ENCODE results near the gene DNAH10. TPM values are rescaled to one million over a fixed set of nuclear protein-coding genes. Genes with fewer than 3 reads are reported as not detected.

DNAH10 gene
- total and polyA plus RNA-seq, 2 of the 4 experiments (the other 2 are of a cell fraction), result 0.18 to 0.22 TPM

- Histone ChIP-seq H3K4me3 (ENCODE audit: insufficient read depth, low read depth, low read length) (no peak overlapping the region), H3K9ac (ENCODE audit: low read depth, low read length) (no peak overlapping the region), H4K5ac (ENCODE audit: low read depth, low read length) (no peak overlapping the region), H2BK120ac (ENCODE audit: low read depth, low read length) (no peak overlapping the region), H2BK5ac (ENCODE audit: low read depth, low read length, poor library complexity, severe bottlenecking) (no peak overlapping the region), H3K9me3 (ENCODE audit: control insufficient read depth, insufficient read depth, low read length) (no peaks in the 10 kb centered on the region), H2BK15ac (ENCODE audit: low read depth, low read length) (no peak overlapping the region), H3K36me3 (ENCODE audit: control insufficient read depth, insufficient read depth, low read length) (peaks cover 2% of the 10 kb centered on the region), H3K9me1 (ENCODE audit: insufficient read depth, low read length) (no peaks in the 10 kb centered on the region), H3K4me1 (ENCODE audit: control insufficient read depth, insufficient read depth, low read length) (no peaks in the 10 kb centered on the region), H3K14ac (replicated peaks; ENCODE audit: low read depth, low read length) (no peak overlapping the region), H2BK20ac (ENCODE audit: low read depth, low read length) (no peak overlapping the region), H3K56ac (ENCODE audit: extremely low read depth, insufficient read depth, low read length) (no peak overlapping the region), H4K20me1 (ENCODE audit: insufficient read depth, low read length) (no peaks in the 10 kb centered on the region), H3K27ac (ENCODE audit: insufficient read depth, low read length) (no peak overlapping the region), H2AK5ac (ENCODE audit: low read depth, low read length) (no peak overlapping the region), H3K23ac (ENCODE audit: low read depth, low read length) (no peak overlapping the region), H2AFZ (replicated peaks; ENCODE audit: low read length, poor library complexity) (no peak overlapping the region), H4K91ac (ENCODE audit: insufficient read depth, low read depth, low read length) (no peak overlapping the region), H2AK9ac (replicated peaks; ENCODE audit: low read depth, low read length, poor library complexity) (no peak overlapping the region), H3K18ac (ENCODE audit: low read depth, low read length) (no peak overlapping the region), H3K79me1 (ENCODE audit: low read depth in 1 of 2, low read length in 2 of 2) (no peaks in the 10 kb centered on the region), H3K4ac (ENCODE audit: low read depth, low read length) (no peak overlapping the region), H4K8ac (ENCODE audit: low read depth in 2 of 2, low read length in 2 of 2) (no peak overlapping the region), H3K4me2 (ENCODE audit: low read depth, low read length) (no peak overlapping the region), H3K27me3 (ENCODE audit: control insufficient read depth, insufficient read depth, low read length) (peaks cover 18% of the 10 kb centered on the region)
- ATAC-seq (ENCODE audit: low read depth), result no peak
- in situ Hi-C loops (cut with MboI; ENCODE audit: low sequenced_read_pairs) (no loop called here), dilution Hi-C loops (cut with HindIII; ENCODE audit: low sequenced_read_pairs, unreplicated experiment) (no loop called here), intact Hi-C loops (cut with micrococcal nuclease) (no loop called here)
- ChIA-PET CTCF (no interaction called here), POLR2A (ENCODE audit: unreplicated experiment) (no interaction called here)
- WGBS, 2 experiments (ENCODE audit: extremely low coverage in 2 of 2, insufficient read length in 1 of 2), result 40% methylated on average over 1 of the region's 8 CpGs; no CpG with 5 or more reads in 1 of the 2 experiments
- BruUV-seq (replicated peaks), result no TSS peak
- DNase-seq, result no peak
- no peak for TF ChIP-seq SMC3 (IDR thresholded peaks at IDR 0.05; ENCODE audit: low read depth, low read length)
- TF ChIP-seq CEBPB (IDR thresholded peaks at IDR 0.05; ENCODE audit: low read depth, low read length), result no peak
- no peak for TF ChIP-seq MAZ (IDR thresholded peaks at IDR 0.05; ENCODE audit: borderline replicate concordance, low read depth, low read length)
- no peak for TF ChIP-seq CTCF (conservative IDR thresholded peaks at IDR 0.05; ENCODE audit: low read depth, low read length)
- TF ChIP-seq RFX5 (IDR thresholded peaks at IDR 0.05; ENCODE audit: low read depth, low read length), result no peak
- TF ChIP-seq MXI1 (IDR thresholded peaks at IDR 0.05; ENCODE audit: borderline replicate concordance, low read depth, low read length), result no peak
- TF ChIP-seq FOS (IDR thresholded peaks at IDR 0.05; ENCODE audit: low read depth, low read length), result no peak
- no peak for TF ChIP-seq NFE2L2 (IDR thresholded peaks at IDR 0.05; ENCODE audit: low read depth, low read length)
Observed at GRCh38 chr12:123763093-123763492, 992 bp downstream of the DNAH10 start.
